ENCODE measurements around the gene CD55.
A peak's percentile ranks its signal among the peaks of the same experiment; 100 is the strongest.

CD55 gene

DNA sequence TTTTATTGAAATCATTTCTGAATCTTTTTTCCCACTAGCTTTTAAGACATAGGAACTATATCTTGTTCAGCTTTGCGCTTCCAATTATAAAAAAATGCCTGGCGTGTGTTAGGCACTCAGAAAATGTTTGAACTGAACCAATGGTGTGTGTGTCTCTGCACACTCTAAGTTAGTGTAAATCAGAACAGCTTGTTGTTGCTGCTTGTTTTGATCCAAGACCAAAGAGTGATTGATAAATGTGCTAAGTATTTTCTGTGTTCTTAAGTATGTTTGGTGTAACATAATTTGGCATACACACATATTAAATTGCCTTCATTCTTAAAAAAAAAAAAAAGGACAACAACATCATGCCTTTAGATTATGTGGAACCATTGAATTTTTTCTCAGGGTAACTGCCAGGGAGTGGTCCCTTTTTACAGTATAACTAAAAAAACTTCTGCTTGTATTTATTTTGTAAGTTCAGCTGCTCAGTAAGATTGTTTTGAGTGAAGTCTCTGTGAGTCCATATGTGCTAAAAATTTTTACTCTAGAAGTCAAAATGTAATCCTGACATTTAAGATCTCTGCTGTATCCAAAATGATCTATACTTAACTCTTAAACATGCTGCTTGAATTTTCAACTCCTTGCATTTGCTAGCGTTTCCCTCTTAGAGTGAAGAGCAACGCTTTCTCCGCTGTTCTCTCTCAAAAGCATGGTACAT is 8.7 kb downstream of the CD55 start:
- DNase-seq, result no peak

DNA sequence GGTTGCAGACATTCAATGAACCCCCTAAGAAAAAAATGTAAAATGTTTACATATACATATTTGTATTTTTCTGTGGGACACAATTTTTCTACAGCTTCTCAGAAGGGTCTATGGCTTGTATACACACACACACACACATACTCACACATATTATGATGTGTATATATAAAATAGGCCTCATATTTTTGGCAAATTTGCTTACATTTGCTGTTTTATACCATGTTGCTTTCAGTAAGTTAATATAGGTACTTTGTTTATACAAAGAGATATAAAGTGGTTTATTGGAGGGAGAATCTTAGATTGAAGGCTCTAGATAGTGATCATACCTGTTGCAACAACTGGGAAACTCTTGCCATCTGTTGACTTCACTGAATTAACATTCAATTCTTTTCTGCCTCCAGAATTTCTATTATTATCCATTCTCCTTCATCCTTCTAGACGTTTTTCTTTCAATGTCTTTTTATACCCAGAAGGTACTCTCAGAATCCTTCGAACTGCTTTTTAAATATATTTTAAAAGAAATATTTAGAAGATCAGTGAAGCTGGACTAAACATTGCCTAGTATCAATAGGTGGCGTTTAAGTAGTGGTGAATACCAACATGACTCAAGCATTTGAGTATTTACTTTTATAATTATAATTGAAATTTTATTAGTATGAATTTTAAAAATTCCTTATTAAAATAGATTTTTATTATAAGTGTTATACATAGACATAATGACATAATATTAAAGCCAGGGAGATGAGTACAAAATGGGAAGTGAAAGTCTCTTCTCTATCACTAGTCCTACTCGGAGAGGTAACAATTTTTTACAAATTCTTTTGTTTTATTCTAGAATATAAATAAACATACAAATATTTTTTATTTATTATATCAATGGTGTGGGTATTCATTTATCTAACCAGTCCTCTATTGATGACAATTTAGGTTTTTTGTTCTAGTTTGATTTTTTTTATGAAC is 10.2 kb downstream of the CD55 start:
- peak in 2 of 4 experiments; percentile 17 to 41 for DNase-seq

DNA sequence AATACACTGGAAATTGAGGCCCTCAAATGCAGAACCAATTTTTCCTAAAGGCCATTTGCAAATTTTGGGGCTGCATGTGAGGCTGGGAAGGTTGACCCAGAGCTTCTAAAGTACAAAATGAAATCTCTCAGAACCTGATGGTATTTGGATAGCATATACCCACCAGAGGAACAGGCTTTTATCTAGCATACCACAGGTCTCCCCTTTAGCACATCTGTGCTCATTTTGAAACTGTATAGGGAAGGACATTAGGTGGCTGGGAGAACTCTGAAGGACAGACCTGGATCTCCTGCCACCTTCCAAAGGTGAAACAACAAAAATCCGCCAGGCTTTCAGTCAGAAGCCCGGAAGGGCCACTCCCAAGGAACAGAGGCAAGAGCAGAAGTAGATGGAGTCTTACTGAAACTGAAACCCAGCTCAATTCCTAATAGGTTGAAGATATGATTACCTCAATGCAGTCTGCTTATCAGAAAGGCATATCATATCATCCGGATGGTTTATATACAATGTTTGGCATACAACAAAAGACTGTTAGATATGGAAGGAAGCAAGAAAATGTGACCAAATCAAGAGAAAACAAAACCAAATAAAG is 11.6 kb downstream of the CD55 start:
- DNase-seq, result peak in 1 of 4 experiments; percentile 10

DNA sequence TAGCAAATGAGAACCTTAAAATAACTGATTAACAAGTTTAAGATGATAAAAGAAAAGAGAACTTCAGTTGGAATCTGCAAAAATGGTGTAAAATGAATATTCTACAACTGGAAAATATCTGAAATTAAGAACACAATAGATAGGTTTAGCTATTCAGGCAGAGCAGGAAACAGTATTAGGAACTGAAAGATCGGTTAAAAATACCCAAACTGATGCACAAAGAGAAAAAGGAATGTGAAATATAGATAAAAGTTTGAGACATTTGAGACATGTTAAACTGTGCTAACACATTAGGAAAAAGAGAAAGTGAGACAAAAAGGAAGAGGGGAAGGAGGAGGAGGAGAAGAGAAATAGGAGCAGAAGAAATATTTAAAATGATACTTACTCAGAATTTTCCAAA is 12.1 kb downstream of the CD55 start:
- no peak for DNase-seq

DNA sequence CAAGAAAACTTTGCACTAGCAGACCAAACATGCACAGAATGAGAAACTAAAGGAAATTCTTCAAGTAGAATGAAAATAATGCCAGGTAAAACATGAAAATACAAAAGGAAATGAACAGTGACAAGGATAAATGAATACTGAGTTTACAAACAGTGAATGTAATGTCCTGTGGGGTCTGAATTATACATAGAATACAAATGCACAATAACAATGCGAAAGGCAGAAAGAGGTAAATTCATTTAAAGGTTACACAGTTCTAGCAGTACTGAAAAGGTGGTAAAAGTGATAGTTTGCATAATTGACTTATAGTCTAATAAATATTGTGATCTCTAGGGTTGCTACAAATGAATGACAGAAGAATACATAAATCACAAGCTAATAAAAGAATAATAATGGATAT is 12.9 kb downstream of the CD55 start:
- no peak for DNase-seq

DNA sequence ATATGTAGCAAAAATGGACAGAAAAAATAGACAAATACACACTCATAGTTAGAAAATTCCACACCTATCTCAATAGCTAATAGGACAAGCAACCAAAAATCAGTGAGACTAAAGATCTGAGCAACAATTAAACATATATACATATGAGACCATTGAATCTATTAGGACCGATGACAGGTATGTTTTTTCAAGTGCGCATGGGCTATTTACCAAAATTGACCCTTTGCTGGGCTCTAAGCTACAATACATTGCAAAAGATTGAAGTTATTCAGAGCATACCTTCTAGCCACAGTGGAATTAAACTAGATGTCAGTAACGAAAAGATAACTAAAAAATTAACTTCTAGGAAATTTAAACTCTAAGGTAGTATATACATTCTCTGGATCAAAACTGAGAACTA is 13.7 kb downstream of the CD55 start:
- DNase-seq, result no peak

DNA sequence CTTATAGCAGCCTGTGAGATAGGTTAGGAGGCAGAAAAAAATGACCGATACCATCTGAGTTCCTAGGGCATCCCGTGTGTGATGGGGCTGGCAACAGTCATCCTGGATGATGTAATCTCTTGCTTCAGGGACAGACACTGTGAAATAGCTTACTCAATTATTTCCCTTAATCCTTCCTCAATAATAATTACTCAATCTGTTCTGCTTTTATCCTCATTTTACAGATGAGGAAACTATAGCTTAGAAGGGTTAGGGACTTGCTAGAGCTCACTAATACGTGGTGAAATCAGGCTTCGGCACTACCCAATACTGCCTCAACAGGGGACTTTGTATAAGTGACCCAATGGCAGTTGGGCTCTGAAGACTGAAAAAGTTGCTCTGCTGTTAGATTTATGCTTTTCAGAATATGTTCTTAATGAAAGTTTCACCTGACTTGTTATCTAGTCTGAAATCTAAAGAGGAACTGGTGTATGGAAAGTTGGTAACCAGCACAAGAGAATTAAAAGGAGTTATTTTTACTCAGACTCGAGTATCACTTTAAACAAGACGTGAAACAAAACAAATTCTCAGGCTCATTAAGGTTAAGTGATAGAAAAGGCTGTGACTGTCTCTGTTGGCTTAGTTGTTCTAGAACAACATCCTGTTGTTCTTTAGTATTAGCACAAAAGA is 14.4 kb downstream of the CD55 start:
- peak; percentile 78 to 95 (median 86) for DNase-seq

- peak in 3 of 4 experiments; percentile 9 to 52 (median 24) for DNase-seq
Observed at GRCh38 chr1:207336559-207337467, 15.3 kb downstream of the CD55 start.

GRCh38 chr1:207342332-207342731 is 20.9 kb downstream of the CD55 start:
- DNase-seq, result no peak

GRCh38 chr1:207343675-207344074 is 22.2 kb downstream of the CD55 start:
- DNase-seq, result no peak

- no peak for DNase-seq
Observed at GRCh38 chr1:207344221-207344620, 22.7 kb downstream of the CD55 start.

DNA sequence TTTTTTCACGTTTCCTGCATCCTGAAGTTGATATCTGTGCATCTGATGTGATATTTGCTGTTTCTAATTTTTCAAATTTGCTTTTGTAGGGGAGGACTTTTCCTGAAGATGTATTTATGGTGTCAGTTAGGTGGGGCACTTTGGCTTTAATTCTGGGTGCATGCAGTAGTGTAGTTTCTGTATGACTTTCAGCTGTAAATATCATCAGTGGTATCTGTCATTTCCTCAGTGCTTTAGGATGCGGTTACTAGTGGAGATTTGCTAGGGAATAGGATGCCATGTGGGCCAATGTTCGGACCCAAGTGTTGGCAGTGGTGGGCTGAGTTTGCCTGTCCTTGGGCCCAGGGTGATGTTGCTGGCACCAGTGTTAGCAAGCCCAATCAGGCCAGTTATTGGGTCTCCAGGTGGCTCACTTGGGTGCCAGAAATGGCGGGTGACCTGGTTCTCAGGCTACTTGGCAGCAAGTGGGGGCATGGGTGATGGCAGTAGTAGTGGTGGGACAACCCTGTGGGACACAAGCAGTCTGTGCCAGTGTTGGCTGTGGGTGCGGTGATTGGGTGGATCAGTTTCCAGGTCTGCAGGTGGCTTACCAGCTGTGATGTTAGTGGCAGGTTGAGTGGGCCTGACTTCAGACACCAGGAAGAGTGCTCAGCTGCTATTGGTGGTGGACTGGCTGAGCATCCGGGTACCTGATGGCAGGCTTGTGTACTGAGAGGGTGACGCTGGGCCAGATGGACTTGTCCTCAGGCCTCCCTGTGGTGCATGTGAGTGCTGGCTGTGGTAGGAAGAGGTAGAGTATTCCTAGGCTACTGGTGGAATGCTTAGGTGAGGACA is 24.4 kb downstream of the CD55 start:
- DNase-seq, result no peak

DNA sequence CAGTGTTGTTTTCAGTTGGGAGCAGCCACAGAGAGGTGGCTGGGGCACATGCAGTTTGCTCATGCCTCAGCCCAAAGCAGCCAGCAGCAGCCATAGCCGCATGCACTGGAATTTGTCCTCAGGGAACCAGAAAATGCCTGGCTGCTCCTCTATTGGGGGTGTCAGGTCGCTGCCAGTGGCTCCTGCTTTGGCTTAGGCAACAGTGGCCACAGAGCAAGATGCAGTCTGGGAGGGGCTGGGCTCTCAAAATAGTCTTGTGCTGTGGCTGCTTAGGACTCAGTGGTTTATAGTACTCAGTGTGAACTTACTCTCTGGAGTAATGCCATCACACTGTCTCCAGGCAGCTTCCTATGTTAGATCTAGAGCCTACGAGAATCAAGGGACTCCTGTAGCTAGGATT is 25.0 kb downstream of the CD55 start:
- no peak for DNase-seq

DNA sequence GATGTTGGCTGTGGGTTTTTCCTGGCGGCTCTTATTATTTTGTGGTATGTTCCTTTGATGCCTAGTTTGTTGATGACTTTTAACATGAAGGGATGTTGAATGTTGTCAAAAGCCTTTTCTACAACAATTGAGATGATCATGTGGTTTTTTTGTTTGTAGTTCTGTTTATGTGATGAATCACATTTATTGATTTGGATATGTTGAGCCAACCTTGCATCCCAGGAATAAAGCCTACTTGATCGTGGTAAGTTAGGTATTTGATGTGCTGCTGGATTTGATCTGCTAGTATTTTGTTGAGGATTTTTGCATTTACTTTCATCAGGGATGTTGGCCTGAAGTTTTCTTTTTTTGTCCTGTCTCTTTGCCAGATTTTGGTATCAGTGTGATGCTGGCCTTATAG is 28.5 kb downstream of the CD55 start:
- DNase-seq, result no peak

DNA sequence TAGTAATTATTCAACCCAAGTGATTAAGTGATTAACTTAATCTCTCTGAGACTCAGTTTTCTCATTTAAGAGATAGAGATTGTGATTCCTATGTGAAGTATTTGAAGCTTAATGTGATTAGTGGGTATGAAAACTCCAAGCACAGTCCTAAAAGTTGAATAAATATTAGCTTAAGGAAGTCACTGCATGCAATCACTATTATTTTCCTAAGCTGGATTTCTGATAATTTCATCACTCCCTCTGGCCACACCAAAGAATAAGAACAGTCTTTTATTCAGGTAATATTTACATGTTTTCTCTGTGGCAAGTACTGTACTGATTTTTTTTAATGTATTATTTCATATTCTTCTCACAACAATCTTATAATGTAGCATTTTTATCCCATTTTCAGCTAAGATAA is 31.1 kb downstream of the CD55 start:
- no peak for DNase-seq

- DNase-seq, result peak in 1 of 4 experiments; percentile 12
Observed at GRCh38 chr1:207355060-207355459, 33.6 kb downstream of the CD55 start.

DNA sequence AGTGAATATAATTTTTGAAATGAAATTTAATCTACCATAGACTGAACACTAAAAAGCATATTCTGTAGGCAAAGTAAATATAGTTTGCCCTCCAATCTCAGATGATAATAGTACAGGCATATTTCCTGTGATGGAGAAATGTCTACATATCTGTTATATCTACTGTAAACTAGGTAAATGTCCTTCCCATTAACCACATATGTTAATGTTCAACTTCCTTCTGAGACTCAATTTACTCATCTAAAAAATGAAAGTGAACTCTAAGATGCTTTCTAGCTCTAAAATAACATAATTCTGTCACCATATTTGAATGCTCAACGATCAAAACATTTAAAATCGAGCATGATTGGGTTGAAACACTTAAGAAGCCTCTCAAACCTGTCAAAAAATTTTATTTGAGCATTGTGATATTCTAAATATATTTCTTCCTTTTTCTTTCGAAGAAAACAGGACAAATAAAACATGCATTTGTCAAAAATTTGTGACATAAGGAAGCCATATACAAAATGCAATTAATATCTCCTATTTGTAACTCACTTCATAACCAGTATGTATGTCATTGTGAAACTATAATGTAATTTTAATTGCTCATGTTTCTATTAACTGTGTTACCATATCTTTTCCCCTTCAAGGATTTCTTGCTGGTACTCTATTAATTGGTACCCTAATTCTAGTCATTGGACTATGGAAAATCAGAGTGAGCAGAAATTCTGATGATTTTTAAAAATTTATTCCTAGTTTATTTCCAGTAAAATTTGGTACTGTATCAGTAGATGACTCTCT is 34.2 kb downstream of the CD55 start:
- no peak for DNase-seq

GRCh38 chr1:207361029-207361428 is 39.6 kb downstream of the CD55 start:
- no peak for DNase-seq

GRCh38 chr1:207361889-207362288 is 40.4 kb downstream of the CD55 start:
- DNase-seq, result peak in 3 of 4 experiments; percentile 29 to 47 (median 34)

Measured in suppressor macrophage (primary cell).